Duodenal mucosa (tissue), 2 donors: ENCODE results near the gene OXTR.

ENCODE experiments used
- H3K27ac ChIP-seq: one replicate; pipeline ENCODE4 v1.7.0; 2013; ENCODE audit warnings: low read depth, low read length
- H3K27me3 ChIP-seq, 2 donors: one replicate each; pipeline ENCODE4 v1.7.0; 2013; ENCODE audit warnings: low read length in 2 of 2, control low read depth in 1 of 2; ENCODE audit not compliant: insufficient read depth in 2 of 2, control insufficient read depth in 1 of 2
- H3K36me3 ChIP-seq, 2 donors: one replicate each; pipeline ENCODE4 v1.7.0; 2013; ENCODE audit warnings: low read length in 2 of 2, control low read depth in 1 of 2; ENCODE audit not compliant: insufficient read depth in 2 of 2, control insufficient read depth in 1 of 2
- H3K4me1 ChIP-seq, 2 donors: one replicate each; pipeline ENCODE4 v1.7.0; 2013; ENCODE audit warnings: low read length in 2 of 2, control low read depth in 1 of 2; ENCODE audit not compliant: insufficient read depth in 2 of 2, control insufficient read depth in 1 of 2
- H3K4me3 ChIP-seq, 2 donors: one replicate each; pipeline ENCODE4 v1.7.0; 2013; ENCODE audit warnings: low read length in 2 of 2, low read depth in 1 of 2
- H3K9ac ChIP-seq, 2 donors: one replicate each; pipeline ENCODE4 v1.7.0; 2013; ENCODE audit warnings: low read length in 2 of 2, low read depth in 1 of 2
- H3K9me3 ChIP-seq, 2 donors: one replicate each; pipeline ENCODE4 v1.7.0; 2013; ENCODE audit warnings: low read length in 2 of 2, control low read depth in 1 of 2; ENCODE audit not compliant: control insufficient read depth in 1 of 2

OXTR gene

GRCh38 chr3:8790529-8790928 is 21.1 kb upstream of the OXTR start:
- H3K27me3 ChIP-seq = no peaks in the 10 kb centered on the region
- no peaks in the 10 kb centered on the region for H3K4me1 ChIP-seq
- no peaks in the 10 kb centered on the region for H3K36me3 ChIP-seq
- H3K9me3 ChIP-seq = no peaks in the 10 kb centered on the region
- no peak overlapping the region for H3K9ac ChIP-seq
- H3K27ac ChIP-seq = no peak overlapping the region
- H3K4me3 ChIP-seq = no peak overlapping the region

GRCh38 chr3:8784676-8785435 is 15.4 kb upstream of the OXTR start:
- no peaks in the 10 kb centered on the region for H3K27me3 ChIP-seq
- no peak overlapping the region for H3K9ac ChIP-seq
- no peaks in the 10 kb centered on the region for H3K4me1 ChIP-seq
- no peaks in the 10 kb centered on the region for H3K36me3 ChIP-seq
- H3K27ac ChIP-seq = no peak overlapping the region
- H3K4me3 ChIP-seq = no peak overlapping the region
- no peaks in the 10 kb centered on the region for H3K9me3 ChIP-seq

GRCh38 chr3:8780279-8780678 is 10.9 kb upstream of the OXTR start:
- Histone ChIP-seq H3K27me3 (no peaks in the 10 kb centered on the region), H3K4me3 (no peak overlapping the region), H3K36me3 (no peaks in the 10 kb centered on the region), H3K4me1 (no peaks in the 10 kb centered on the region), H3K9me3 (no peaks in the 10 kb centered on the region), H3K27ac (no peak overlapping the region), H3K9ac (no peak overlapping the region)

- H3K27me3 ChIP-seq = no peaks in the 10 kb centered on the region
- no peak overlapping the region for H3K4me3 ChIP-seq
- no peak overlapping the region for H3K27ac ChIP-seq
- H3K9ac ChIP-seq = no peak overlapping the region
- no peaks in the 10 kb centered on the region for H3K4me1 ChIP-seq
- H3K9me3 ChIP-seq = no peaks in the 10 kb centered on the region
- H3K36me3 ChIP-seq = no peaks in the 10 kb centered on the region
These were observed 9.1 kb upstream of the OXTR start for GRCh38 chr3:8778475-8778874.

- no peaks in the 10 kb centered on the region for H3K27me3 ChIP-seq
- no peak overlapping the region for H3K9ac ChIP-seq
- no peaks in the 10 kb centered on the region for H3K9me3 ChIP-seq
- no peaks in the 10 kb centered on the region for H3K4me1 ChIP-seq
- no peak overlapping the region for H3K4me3 ChIP-seq
- no peak overlapping the region for H3K27ac ChIP-seq
- no peaks in the 10 kb centered on the region for H3K36me3 ChIP-seq
These were observed 8.5 kb upstream of the OXTR start for GRCh38 chr3:8777978-8778267.

GRCh38 chr3:8777201-8777977 is 8.0 kb upstream of the OXTR start:
- Histone ChIP-seq H3K27me3 (no peaks in the 10 kb centered on the region), H3K27ac (no peak overlapping the region), H3K4me1 (no peaks in the 10 kb centered on the region), H3K36me3 (no peaks in the 10 kb centered on the region), H3K4me3 (no peak overlapping the region), H3K9ac (no peak overlapping the region), H3K9me3 (no peaks in the 10 kb centered on the region)

- no peak overlapping the region for H3K4me3 ChIP-seq
- H3K4me1 ChIP-seq = no peaks in the 10 kb centered on the region
- H3K9ac ChIP-seq = no peak overlapping the region
- H3K27ac ChIP-seq = no peak overlapping the region
- H3K9me3 ChIP-seq = no peaks in the 10 kb centered on the region
- no peaks in the 10 kb centered on the region for H3K36me3 ChIP-seq
- peaks cover 0 to 5% of the 10 kb centered on the region in 2 donors for H3K27me3 ChIP-seq
These were observed 7.0 kb upstream of the OXTR start for GRCh38 chr3:8776406-8776805.

- Histone ChIP-seq H3K9ac (no peak overlapping the region), H3K36me3 (no peaks in the 10 kb centered on the region), H3K9me3 (no peaks in the 10 kb centered on the region)
These were observed 6.2 kb upstream of the OXTR start for GRCh38 chr3:8775602-8776001.

GRCh38 chr3:8775181-8775580 is 5.8 kb upstream of the OXTR start:
- H3K27me3 ChIP-seq = peaks cover 5 to 11% of the 10 kb centered on the region in 2 donors
- H3K9ac ChIP-seq = no peak overlapping the region
- H3K4me1 ChIP-seq = no peaks in the 10 kb centered on the region
- H3K36me3 ChIP-seq = no peaks in the 10 kb centered on the region
- no peak overlapping the region for H3K4me3 ChIP-seq
- H3K9me3 ChIP-seq = no peaks in the 10 kb centered on the region
- no peak overlapping the region for H3K27ac ChIP-seq

More at GRCh38 chr3:8775602-8776001, 6.2 kb upstream of the OXTR start:
- no peak overlapping the region for H3K4me3 ChIP-seq
- no peaks in the 10 kb centered on the region for H3K4me1 ChIP-seq
- no peak overlapping the region for H3K27ac ChIP-seq
- peaks cover 1 to 6% of the 10 kb centered on the region in 2 donors for H3K27me3 ChIP-seq

- Histone ChIP-seq H3K27ac (no peak overlapping the region), H3K9me3 (no peaks in the 10 kb centered on the region), H3K9ac (no peak overlapping the region), H3K4me3 (no peak overlapping the region), H3K36me3 (no peaks in the 10 kb centered on the region), H3K27me3 (peaks cover 12 to 21% of the 10 kb centered on the region in 2 donors), H3K4me1 (peaks cover 2 to 6% of the 10 kb centered on the region in 2 donors)
These were observed 4.6 kb upstream of the OXTR start for GRCh38 chr3:8773941-8774542.
